IMR-90 (cell line): ENCODE results near the gene SLC25A14.

Experiments
- CEBPB ChIP-seq: IDR thresholded peaks from 2 replicates; pipeline ENCODE4 v1.6.1; 2012; ENCODE audit warnings: low read depth, low read length, improper control_type of control experiment
- MAFK ChIP-seq: IDR thresholded peaks from 2 replicates; pipeline ENCODE4 v1.6.1; 2012; ENCODE audit warnings: low read depth, low read length, improper control_type of control experiment
- MAZ ChIP-seq: IDR thresholded peaks from 2 replicates; pipeline ENCODE4 v1.6.1; 2012; ENCODE audit warnings: low read depth, mild to moderate bottlenecking, low read length, improper control_type of control experiment, moderate library complexity, borderline replicate concordance
- MXI1 ChIP-seq: IDR thresholded peaks from 2 replicates; pipeline ENCODE4 v1.6.1; 2012; ENCODE audit warnings: low read depth, mild to moderate bottlenecking, low read length, moderate library complexity, borderline replicate concordance
- POLR2A ChIP-seq: IDR thresholded peaks from 2 replicates; pipeline ENCODE4 v1.6.1; 2012; ENCODE audit warnings: mild to moderate bottlenecking, low read depth, low read length
- RAD21 ChIP-seq: IDR thresholded peaks from 2 replicates; pipeline ENCODE4 v1.6.1; 2012; ENCODE audit warnings: low read length, improper control_type of control experiment
- TF ChIP-seq, protein P1 (sequence below): conservative IDR thresholded peaks from 2 replicates; pipeline ENCODE4 v1.5.1; 2012; ENCODE audit warnings: mild to moderate bottlenecking, low read depth, low read length, improper control_type of control experiment
- TF ChIP-seq, protein P2 (sequence below): fragments of 150-350 bp; IDR thresholded peaks from 2 replicates; pipeline ENCODE4 v1.6.1; 2017; ENCODE audit warnings: mild to moderate bottlenecking, antibody characterized with exemption, low read length, low read depth

DNA sequence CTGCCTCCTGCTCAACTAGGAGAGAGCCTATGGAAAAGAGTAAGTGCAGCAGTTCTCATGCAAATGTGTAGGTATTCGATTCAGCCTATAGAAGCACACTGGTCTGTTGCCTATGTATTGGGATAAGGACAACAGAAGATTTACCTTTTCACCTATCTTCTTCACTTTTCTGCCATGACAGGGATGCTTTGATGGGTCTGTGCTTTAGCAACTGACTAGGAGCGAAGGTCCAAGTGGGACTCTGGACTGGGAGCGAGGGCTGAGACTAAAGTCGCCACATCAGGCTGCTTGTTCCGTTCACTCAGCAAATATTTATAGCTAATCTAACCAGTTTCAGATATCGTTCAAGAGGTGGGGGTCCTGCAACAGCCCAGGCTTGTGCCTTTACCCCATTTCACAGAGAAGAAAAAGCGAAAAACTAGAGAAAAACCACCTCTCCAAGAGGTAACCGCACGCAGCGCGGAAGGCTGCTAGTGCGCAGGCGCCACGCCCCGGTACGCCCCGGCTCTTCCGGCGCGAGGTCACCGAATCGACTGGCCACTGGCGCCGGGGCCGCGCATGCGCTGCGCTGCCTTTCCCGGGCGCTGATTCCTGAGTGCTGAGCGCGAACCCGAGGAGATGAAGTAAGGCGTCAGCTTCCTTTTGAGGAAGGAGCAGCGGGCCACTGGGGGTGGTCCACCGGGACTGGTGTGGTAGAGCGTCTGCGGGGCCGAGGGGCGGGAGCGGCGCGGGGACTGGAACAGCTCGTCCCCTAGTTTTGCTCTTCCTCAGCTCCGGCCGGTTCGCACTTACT lies 61.9 kb downstream of the SLC25A14 start, which contains the start of gene RBMX2:
- TF ChIP-seq, protein P1, sequence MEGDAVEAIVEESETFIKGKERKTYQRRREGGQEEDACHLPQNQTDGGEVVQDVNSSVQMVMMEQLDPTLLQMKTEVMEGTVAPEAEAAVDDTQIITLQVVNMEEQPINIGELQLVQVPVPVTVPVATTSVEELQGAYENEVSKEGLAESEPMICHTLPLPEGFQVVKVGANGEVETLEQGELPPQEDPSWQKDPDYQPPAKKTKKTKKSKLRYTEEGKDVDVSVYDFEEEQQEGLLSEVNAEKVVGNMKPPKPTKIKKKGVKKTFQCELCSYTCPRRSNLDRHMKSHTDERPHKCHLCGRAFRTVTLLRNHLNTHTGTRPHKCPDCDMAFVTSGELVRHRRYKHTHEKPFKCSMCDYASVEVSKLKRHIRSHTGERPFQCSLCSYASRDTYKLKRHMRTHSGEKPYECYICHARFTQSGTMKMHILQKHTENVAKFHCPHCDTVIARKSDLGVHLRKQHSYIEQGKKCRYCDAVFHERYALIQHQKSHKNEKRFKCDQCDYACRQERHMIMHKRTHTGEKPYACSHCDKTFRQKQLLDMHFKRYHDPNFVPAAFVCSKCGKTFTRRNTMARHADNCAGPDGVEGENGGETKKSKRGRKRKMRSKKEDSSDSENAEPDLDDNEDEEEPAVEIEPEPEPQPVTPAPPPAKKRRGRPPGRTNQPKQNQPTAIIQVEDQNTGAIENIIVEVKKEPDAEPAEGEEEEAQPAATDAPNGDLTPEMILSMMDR = no peak
- TF ChIP-seq, protein P2, sequence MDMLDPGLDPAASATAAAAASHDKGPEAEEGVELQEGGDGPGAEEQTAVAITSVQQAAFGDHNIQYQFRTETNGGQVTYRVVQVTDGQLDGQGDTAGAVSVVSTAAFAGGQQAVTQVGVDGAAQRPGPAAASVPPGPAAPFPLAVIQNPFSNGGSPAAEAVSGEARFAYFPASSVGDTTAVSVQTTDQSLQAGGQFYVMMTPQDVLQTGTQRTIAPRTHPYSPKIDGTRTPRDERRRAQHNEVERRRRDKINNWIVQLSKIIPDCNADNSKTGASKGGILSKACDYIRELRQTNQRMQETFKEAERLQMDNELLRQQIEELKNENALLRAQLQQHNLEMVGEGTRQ = no peak
- no peak for TF ChIP-seq POLR2A
- no peak for TF ChIP-seq MAFK
- no peak for TF ChIP-seq MXI1
- no peak for TF ChIP-seq RAD21
- no peak for TF ChIP-seq MAZ
- TF ChIP-seq CEBPB = no peak
